ENCODE results near the gene FAM117A. TPM values are rescaled to one million over a fixed set of nuclear protein-coding genes. Genes with fewer than 3 reads are reported as not detected.
A peak's percentile ranks its signal among the peaks of the same experiment; 100 is the strongest.

Gene FAM117A
- total and polyA plus RNA-seq, 12 donors: 4.6 to 16.3 (median 10.3) TPM

DNA sequence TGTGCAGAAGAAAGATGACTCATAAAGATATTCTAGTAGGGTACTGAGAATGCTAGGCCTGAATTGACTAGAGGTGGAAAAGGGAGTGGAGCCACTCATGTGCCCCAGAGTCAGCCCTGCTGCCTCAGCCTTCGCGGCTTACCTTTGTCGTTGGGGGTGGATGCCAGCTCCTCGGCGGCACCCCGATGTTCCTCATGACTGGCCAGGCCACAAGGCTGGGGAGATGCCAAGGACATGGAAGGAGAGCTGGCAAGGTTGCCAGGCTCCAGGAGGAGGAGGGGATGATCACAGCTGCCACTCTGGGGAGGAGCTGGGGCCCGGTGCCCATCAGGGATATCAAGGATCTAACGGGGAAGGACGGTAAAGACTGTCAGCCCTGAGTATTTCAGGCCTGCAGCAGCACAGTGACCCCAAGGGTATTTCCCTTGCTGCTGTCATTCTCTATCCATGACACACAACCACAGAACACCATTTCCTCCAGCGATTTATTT lies 46.5 kb downstream of the FAM117A start:
- intact Hi-C loops (cut with DNase I): no loop called here
- H3K36me3 ChIP-seq (replicated peaks in 1 of 2): peaks cover 0 to 33% of the 10 kb centered on the region in 2 donors
- peak; percentile 32 to 69 (median 58) for DNase-seq
- WGBS, 4 donors: 48 to 58% (median 52%) methylated on average over 6 to 10 of the region's 10 CpGs
- H3K4me1 ChIP-seq (replicated peaks in 1 of 2): no peaks in the 10 kb centered on the region
- H3K4me3 ChIP-seq: no peak overlapping the region
- H3K27me3 ChIP-seq: no peaks in the 10 kb centered on the region
- no peaks in the 10 kb centered on the region for H3K9me3 ChIP-seq (replicated peaks in 1 of 3)
- no peak overlapping the region for H3K27ac ChIP-seq
- TF ChIP-seq POLR2A (IDR thresholded peaks at IDR 0.05) (no peak), CTCF (IDR thresholded peaks at IDR 0.05) (no peak)

DNA sequence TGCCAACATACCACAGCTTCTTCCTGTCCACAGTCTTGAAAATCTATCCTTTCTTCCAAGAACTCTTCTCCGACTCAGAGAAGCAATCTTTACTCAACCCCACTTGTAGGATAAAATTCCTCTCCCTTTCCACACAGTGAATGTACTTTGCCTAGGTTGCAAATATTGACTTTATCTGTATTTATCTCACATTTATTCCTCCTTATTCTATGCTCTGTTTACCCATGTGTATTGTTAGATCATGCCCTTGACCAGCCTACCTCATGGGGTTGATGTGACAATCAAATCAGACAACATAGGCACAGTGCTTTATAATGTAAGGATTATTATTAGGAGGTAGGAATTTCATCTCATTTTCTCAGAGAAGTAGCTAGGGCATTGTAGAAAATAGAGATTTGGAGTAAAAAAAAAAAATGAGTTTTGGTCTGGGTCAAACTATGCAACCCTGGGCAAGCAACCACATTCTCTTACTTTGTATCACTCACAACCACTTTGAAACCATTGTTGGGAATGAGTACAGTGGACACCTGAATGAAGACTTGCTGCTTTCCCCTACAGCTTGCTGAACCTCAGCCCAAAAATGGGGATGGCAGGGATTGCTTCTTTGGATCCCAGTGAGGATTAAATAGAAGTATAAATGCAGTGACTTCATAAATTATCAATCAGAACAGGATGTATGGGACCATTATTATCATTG lies 47.1 kb downstream of the FAM117A start:
- no peak for TF ChIP-seq CTCF (IDR thresholded peaks at IDR 0.05)
- TF ChIP-seq POLR2A (IDR thresholded peaks at IDR 0.05): no peak
- Histone ChIP-seq H3K4me3 (no peak overlapping the region), H3K27me3 (no peaks in the 10 kb centered on the region), H3K4me1 (replicated peaks in 1 of 2) (no peaks in the 10 kb centered on the region), H3K27ac (no peak overlapping the region), H3K9me3 (replicated peaks in 1 of 3) (no peaks in the 10 kb centered on the region), H3K36me3 (replicated peaks in 1 of 2) (peaks cover 0 to 33% of the 10 kb centered on the region in 2 donors)
- intact Hi-C loops (cut with DNase I): no loop called here
- no peak for DNase-seq
- 84 to 94% (median 90%) methylated on average over 1 of the region's 1 CpG for WGBS, 4 donors

DNA sequence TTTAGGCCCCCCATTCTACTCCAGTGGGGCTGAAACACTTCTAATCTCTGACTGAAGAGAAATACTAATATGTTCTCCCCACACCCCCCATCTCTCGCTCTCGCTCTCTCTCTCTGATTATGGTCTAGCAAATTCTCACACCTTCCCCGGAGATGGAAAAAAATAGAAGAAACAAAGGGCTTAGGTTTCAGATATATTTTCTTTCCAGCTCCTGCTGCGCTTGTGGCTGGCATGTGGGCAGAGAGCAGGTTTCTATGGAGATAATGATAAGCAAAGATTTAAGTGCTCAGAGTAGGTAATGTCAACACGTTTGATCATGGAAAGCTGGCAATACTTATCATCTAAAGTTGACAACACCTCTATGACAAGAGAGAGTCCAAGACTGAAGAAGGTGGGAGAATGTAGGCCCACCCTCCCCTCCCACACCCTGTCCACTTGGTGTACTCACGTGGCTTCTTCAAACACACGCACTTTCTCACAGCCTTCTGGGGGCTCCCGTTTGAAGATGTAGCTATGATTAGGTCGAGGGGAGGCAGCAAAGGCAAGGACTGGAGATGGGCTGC lies 48.1 kb downstream of the FAM117A start:
- no peak for DNase-seq

More for the DNA sequence above, 48.1 kb downstream of the FAM117A start:
- Histone ChIP-seq H3K27me3 (no peaks in the 10 kb centered on the region), H3K9me3 (replicated peaks in 1 of 3) (no peaks in the 10 kb centered on the region), H3K27ac (no peak overlapping the region), H3K36me3 (replicated peaks in 1 of 2) (peaks cover 0 to 38% of the 10 kb centered on the region in 2 donors), H3K4me3 (no peak overlapping the region), H3K4me1 (replicated peaks in 1 of 2) (no peaks in the 10 kb centered on the region)
- TF ChIP-seq POLR2A (IDR thresholded peaks at IDR 0.05): no peak
- no peak for TF ChIP-seq CTCF (IDR thresholded peaks at IDR 0.05)
- intact Hi-C loops (cut with DNase I): no loop called here
- WGBS, 4 donors: 78 to 84% (median 81%) methylated on average over 9 of the region's 9 CpGs

Data from adrenal gland (tissue), 12 donors.